Non-pigmented ciliary epithelial cell (primary cell): Measurements from ENCODE around the gene ENPEP.
"Not testable (repeated sequence)": the region's sequence is repeated elsewhere in the genome, so short reads cannot be mapped to it uniquely, and the experiment has no call there.

ENCODE experiments used
- DNase-seq: peaks from one replicate; pipeline ENCODE4 v3.0.0-alpha.2; 2010; ENCODE audit warnings: low read depth

ENPEP gene

DNA sequence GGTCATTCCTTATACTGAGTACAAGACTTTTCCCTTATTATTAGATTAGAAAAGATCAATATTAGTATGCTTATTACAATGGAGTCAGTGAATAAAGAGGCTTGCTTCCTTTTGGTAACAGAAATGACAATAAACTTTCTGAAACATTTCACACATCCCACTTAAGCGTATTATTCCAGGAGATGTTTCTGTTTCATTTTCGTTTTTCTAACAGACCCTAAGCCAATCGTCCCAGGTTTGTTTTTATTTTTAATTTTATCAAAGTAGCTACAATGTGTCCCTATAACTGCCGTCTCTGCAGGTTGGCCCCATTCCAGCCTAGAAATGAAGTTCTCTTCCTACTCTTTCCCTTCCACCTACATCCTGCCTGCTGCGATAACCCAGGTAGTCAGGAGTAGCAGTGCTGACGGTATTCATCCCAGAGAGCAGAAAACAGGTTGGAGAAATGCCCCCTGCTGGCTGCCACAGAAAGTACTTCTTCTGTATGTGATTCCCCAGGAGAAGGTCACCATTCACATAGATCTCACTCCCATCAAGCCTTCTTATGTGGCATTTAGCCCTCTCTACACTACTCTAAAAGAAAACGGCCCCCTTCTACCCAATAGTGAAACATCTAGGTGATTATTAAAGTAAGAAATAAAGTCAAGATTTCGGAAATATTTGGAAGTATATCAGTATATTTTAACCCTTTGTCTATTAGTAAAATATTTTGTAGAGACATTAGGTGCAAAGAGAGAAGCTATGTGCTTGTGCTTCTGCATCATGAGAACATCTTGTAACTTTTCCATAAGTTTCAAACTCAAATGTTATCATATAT lies 40.4 kb downstream of the ENPEP start:
- DNase-seq, result no peak

DNA sequence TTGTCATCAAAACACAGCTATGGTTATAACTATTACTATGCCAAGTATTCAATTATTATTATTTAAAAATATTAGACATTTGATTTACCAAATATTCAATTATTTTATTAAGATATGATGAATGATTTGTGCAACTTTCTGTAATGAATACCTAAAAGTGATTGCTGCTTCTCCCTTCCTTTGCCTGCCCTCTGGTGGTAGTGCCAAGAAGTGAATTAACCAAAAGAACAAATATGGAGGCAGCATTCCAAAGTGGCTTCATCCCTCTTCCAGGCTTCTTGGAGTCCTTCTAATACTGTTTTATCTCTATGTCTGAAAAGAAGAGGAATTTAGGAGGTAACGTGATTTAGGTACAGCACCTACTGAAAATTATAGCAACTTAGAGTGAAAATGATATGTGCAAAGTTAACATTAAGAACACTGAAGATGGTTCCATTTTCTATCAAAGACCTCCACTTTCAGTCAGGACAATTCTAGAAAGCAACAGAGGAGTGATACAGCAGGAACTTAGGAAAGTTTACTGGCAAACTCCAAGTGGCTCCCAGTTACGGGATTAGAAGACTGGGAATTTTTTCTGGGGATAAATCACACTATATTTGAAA lies 43.0 kb downstream of the ENPEP start:
- DNase-seq, result no peak

DNA sequence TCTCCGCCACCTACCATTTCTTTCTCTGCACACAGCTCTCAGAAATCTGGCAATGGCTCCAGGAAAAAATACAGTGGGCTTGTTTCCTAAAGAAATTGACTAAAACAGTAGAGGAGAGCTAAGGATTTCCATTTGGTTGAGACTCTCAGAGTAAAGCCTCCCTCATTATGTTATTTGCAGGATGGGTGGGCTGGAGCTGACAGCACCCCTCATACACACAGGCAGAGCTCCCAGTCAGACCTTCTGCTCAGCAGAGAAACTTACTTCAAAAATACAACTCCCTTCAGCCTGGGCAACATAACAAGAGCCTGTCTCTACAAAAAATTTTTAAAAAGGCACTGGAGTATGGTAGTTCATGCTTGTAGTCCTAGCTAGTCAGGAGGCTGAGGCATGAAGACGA lies 44.9 kb downstream of the ENPEP start:
- DNase-seq, result no peak

DNA sequence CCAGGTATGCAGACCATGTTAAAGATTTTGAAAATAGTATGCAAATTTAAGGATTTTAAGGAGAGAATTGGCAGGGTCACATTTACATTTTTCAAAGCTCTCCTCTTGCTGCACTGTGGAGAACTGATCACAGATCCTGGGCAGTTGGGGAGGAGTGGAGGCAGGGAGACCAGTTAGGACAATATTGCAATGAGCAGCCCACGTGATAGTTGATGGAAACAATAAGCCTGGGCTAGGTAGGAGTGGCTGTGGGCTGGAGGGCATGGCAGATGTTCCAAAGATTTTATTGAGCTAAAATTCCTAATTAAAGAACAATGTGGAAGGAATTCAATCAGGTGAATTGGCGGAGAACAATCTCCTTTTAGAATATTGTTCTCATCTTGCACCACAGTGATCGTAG lies 50.6 kb downstream of the ENPEP start:
- no peak for DNase-seq

DNA sequence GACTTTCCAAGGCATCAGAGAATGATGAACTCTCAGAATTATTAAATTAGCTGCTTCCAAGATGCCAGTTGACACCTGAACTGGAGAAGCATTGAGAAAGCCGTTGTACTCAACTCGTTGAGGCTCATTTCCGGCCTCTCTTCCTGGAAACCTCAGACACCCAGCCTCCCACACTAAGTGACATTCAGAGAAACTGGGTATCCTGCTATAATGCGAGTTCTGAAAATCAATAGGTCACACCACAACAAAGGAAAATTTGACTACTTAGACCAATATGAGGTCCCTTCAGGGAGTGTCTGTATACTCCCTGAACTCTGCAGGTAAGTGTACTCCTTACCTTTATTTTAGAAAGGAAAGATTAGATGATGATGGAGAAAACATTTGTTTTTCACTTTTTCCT lies 51.2 kb downstream of the ENPEP start:
- DNase-seq, result no peak

DNA sequence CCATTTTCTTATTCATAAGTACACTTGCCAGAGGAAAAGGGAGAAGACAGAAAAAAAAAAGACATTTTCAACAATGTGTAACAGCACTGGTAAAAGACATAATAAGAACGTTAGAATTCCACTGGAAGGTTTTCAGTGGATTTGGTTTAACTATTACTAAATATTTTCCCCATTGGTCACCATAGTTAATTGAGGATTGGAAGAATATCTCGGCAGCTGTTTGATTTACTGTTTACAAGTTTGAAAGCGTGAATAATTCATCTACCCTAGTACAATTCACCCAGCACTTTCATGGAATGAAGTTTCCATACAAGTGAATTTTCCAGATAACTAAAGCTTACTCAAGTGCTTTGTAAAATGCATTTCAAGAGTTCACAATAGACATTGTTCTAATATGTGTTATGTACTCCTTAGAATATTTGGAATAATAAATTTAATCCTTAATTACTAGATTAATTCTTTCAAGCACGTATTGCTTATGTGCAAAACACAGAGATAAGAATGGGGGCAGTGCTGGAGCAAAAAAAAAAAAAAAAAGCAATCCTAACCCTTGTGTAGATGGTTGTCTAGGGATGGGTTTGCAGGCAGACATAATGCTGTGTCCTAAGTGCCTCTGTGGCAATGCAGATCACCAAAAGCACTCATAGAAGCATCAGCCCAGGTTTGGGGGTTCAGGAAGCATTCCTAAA lies 57.1 kb downstream of the ENPEP start:
- DNase-seq, result no peak

DNA sequence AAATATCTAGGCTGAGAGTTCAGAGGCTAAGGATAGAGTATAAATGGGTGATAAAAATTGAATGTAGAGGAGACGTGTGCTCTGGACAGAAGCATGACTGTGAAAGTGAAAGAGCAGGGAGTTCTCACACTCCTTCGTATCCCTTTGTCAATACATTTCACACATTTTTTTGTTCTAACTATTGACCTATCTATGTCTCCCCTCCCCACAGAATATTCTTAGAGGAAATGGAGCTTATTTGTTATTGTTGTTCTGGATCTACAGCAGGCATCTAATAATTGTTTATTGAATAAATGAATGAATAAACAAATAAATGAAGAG lies 57.6 kb downstream of the ENPEP start:
- DNase-seq, result no peak

DNA sequence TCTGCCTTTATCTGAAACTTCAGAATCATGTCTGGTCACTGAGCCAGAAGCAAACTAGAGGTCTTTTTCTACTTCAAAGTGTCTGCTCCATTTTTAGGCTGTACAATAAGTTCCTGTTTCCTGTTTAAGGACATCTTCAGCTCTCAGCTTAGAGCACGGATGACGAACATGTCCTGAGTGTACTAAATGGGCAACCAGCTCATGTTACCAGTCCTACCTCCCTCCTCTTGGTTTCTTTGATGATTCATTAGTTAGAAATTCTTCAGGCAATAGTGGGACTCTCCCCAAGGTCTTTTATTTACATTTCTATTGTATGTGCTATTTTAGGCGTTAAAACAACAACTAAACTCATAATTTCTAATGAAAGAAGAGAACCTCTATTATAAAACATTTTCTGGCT lies 58.0 kb downstream of the ENPEP start:
- DNase-seq, result peak; percentile 99

DNA sequence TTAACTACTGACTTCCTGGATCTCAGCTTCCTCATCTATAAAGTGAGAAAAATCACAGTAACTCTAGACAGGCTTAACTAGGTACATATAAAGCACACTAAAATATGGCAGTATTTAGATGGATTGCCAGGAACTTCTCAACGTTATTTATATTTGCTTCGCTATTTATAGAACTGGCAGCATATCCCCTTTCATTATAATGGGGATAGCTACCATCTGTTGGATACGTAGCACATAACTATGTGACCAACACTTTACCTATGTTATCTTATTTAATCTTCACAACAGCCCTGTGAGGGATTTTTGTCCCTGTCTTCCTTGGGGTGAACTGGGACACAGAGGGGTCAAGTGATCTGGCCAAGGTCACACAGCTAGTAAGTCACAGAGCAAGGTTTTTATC lies 64.6 kb downstream of the ENPEP start:
- DNase-seq, result no peak

DNA sequence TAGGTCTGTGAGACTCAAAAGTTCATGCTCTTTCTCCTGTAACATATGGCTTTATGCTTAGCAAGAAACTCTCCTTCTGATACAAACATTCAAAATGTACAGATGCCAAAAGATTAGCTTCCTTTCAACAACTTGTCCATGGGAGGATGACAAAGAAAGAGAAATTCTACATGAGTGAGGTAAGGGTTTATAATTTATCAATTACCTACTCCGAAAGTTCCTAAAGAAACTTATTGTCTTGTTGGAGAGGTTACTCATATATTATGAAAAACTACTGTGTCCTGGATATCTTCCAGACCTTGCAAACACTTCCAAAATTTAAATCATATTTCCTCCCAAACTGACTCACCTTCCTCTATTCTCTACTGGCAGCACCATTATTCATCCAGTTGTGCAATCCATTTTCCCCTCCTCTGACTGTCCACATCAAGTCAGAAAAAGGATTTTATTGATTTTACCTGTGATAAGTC lies 65.1 kb downstream of the ENPEP start:
- peak; percentile 67 for DNase-seq

DNA sequence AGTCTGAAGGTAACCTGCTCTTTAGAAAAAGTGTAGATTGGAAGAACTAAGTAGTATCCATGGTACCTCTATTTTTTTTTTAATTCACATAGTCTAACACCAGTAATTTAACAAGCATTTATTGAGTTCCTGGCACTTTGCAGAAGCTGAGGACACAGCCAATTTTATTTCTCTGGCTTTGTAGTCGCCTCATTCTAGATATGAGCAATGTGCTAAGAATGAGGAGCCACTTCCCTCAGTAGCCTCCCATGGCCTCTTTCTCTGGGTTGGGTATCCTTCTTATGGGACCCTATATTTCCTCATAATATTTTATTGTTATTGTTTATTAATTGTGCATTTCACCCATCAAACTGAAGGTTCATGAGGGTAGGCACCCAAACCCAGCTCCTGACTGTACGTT lies 67.6 kb downstream of the ENPEP start:
- DNase-seq, result no peak

DNA sequence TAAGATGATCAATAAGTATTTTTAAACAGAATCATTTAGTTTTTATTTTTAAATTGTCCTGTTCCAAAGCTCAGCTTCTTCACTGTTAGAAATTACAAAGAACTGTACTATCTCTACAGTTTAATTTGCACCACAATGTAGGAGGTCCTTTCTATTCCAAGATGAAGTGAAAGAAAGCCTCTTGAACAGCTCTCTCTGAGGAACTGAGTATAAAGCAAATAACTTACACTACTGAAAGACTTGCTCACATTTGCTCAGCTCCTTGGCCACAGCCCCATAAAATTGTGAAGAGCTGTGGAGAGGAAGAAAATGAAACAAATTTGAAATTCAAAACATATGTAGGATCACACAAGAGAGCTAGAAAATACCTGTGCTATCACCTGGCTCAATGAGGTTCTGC lies 68.6 kb downstream of the ENPEP start:
- no peak for DNase-seq

DNA sequence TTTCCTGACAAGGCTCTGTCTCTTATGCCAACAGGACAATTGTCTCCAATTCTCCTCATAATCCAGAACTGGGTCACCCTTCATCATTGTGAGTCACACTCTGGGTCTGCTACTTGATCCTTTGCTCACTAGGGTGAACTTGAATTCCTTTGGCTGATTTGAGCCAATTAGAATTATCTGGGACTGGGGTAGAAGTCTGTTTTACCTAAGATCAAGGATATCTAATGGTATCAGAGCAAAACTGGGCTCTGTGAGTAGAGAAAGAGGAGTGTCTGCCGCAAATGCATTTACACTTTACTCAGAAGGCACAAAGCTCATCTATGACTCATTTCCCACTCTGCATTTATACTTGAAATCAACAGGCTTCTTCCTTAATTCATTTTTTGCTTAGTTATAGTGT lies 74.3 kb downstream of the ENPEP start:
- no peak for DNase-seq

DNA sequence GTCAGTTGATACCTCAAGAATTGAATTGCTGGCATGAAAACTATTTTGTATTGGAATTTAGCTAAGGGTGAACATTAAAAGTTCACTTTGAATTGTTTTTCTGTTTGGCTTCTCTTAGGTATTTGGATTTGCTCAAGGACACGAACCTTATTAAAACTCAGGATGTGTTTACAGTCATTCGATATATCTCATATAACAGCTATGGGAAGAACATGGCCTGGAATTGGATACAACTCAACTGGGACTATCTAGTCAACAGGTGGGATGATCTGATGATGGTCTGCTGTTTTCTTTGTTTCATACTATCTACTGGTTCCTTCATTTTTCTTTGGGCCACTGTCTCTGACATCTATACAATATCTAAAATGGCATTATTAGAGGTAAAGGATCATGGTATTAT lies 77.2 kb downstream of the ENPEP start:
- no peak for DNase-seq

DNA sequence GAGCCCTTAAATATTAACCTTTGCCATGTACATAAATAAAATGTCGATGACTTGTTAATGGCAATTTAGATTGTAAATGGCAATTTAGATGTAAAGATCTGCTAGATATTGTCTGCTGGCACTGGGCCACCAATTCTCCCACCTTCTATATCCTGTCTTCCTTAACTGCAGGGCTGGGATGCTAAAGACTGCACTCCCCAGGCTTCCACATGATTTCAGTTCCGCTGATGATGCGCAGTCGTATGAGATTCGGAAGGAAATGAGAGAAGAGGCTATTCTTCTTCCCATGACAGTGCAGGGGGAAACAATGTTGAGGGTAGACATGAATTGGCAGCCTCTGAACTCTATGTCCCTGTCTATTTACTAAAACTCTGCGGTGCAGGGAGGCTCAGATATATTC lies 91.3 kb downstream of the ENPEP start:
- no peak for DNase-seq

DNA sequence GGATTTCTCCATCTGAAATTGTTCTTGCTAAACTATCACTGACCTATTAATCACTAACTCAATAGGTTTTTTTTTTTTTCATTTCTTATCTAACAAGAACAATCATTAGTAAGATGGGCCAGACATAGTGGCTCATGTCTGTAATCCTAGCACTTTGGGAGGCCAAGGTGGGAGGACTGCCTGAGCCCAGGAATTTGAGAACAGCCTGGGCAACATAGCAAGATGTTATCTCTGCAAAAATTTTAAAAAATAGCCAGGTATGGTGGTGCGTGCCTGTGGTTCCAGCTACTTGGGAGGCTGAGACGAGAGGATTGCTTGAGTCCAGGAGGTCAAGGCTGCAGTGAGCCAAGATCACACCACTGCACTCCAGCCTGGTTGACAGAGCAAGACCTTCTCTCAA lies 100.7 kb downstream of the ENPEP start:
- not testable (repeated sequence) for DNase-seq

DNA sequence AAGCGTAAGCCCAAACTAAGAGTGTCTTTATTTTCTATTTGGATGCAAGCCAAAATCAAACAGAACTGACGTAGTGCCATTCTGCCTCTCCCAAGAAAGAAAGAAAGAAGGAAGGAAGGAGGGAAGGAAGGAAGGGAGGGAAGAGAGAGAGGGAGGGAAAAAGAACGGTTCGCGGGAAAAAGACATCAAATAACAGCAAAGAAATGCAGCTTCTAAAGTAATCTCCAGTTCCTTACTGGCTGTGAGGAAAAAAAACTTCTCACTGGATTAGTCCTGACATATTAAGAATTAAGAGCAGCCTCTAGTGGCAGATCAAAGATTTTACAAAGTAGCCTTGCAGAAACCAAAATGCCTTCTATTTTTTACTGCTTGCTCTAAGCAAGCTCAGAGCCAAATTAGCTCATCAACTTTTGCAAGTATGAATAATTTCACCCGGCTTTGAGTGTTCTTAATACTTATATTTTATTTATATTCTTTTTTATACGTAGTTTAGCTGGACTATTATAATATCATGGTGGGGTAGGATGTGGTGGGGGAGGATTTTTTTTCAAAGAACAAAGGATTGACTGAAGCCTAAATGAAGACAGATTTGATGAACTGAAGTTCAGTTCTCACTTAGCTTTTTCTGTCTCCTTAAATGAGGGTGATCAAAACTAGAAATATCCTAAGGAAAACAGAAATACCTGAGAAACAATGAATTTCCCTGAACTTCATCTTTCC lies 110.3 kb downstream of the ENPEP start:
- peak; percentile 30 for DNase-seq

DNA sequence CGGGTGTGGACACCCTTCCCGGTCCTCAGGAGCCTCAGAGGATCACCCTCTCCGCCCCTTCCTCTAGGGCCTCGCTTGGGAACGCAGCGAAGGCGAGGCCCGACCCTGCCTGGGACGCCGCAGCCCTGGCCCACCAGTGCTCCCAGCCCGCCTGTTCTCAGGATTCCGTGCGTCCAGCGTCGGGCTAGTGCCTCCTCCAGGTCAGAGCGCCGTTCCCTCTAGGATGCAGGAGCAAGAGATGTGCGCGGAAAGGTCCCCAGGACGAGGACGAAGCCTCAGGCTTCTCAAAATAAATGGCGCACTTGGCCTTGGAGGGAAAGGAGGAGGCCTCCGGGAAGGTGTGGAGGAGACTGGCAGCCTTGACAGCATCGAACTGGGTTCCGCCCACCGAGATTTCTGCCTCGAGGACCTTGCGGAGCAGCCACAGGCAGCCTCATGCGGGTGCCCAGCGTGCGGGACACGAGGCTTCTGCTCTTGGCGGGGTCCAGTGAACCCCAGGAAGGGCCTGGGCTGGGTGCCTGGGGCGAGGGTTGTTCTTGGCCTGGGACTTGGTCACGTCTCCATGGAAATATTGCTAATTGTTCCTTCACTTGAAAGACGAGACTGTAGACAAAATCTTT lies 111.8 kb downstream of the ENPEP start:
- DNase-seq, result no peak

DNA sequence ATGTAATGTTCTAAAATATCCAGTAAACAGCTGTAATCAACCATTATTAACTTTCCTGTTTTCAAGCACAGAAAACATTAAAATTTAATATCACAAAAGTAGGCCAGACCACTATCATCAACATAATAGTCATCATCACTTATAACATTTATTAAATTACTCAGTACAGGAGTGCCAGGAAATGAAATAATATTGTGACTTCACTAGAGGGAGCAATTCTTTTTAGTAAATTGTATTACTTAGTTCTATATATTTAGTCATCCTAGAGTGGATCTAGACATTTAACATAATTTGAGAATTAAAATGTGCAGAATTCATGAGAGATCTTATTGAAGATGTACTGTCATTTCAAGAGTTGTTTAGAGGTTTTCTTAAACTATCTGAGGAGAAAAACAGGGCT lies 113.3 kb downstream of the ENPEP start:
- DNase-seq, result no peak

DNA sequence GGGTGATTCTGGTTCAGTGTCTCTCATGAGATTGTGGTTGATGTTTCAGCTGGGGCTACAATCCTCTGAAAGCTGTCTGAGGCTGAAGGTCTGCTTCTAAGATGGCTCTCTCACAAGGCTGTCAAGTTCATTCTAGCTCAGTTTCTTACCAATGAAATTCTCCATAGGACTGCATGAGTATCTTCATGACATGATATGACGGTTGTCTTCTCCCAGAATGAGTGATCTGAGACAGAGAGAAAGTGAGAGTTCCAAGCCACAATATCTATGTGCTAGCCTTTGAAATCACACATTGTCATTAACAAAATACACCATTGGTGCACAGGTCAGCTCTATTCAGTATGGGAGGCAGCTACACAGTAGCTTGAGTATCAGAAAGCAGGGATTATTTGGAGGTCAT lies 119.6 kb downstream of the ENPEP start:
- DNase-seq, result no peak

DNA sequence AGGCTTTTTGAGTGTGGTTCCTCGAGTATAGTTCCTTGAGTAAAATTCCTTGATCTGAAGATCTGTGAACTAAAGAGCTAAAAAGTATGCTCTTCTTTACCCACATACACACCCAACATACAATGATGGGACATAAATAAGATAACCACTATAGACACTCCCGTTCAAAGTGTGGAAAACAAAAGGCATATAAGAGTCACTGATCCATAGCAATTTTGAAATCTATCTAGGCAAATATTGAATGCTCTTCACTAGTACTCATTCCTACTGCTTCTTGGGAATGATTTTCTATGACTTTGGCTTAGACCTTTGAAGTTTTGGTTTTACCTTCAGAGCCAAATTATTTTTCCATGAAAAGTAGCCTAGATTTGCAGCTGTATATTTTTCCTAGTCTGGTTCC lies 120.5 kb downstream of the ENPEP start:
- no peak for DNase-seq

DNA sequence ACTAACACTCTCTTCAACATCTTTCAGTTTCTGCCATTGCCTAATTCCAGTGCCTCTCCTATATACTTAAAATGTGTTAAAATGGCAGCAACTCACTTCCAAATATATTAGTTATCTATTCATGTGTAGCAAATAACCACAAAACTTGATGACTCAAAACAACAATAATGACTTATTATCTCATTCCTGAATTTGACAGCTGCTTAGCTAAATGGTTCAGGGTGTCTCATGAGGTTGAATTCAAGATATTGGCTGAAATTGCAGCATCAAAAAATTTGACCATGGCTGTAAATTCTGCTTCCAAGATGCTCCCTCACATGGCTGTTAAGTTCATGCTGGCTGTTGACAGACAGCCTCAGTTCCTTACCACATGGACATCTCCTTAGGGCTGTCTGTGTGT lies 121.6 kb downstream of the ENPEP start:
- DNase-seq, result no peak
